Esophagus squamous epithelium (tissue), 5 donors: ENCODE measurements around the gene PLN. TPM values are rescaled to one million over a fixed set of nuclear protein-coding genes. Genes with fewer than 3 reads are reported as not detected.

ENCODE experiments used
- DNase-seq: peaks from one replicate; lab custom pipeline; 2025; lab: John Stamatoyannopoulos, UW
- H3K27ac ChIP-seq, 4 donors: fragments of 200-600 bp; sonication (generic); one replicate each; pipeline ENCODE4 v1.5.1; 2016 to 2019; ENCODE audit warnings: mild to moderate bottlenecking in 1 of 4
- H3K27me3 ChIP-seq, 4 donors: fragments of 200-600 bp; sonication (generic); 1 replicate in 3 of 4; 2 replicates in 1 of 4; pipeline versions ENCODE4 v1.5.1 to v1.6.0; 2017 to 2021; ENCODE audit warnings: antibody characterized with exemption in 1 of 4
- H3K36me3 ChIP-seq, 3 donors: fragments of 200-600 bp; sonication (generic); one replicate each; pipeline ENCODE4 v1.5.1; 2016 to 2019
- H3K4me1 ChIP-seq, 3 donors: fragments of 200-600 bp; sonication (generic); one replicate each; pipeline ENCODE4 v1.5.1; 2017 to 2019
- H3K4me3 ChIP-seq, 4 donors: fragments of 200-600 bp; sonication (generic); 1 replicate in 3 of 4; 2 replicates in 1 of 4; pipeline ENCODE4 v1.5.1; 2016 to 2019; ENCODE audit warnings: mild to moderate bottlenecking in 2 of 4, moderate library complexity in 1 of 4
- H3K9me3 ChIP-seq, 3 donors: fragments of 200-600 bp; sonication (generic); one replicate each; pipeline ENCODE4 v1.5.1; 2016 to 2019
- POLR2A ChIP-seq, 4 donors: fragments of 450-650 bp; IDR thresholded peaks; one replicate each; pipeline ENCODE4 v1.6.1; 2017; ENCODE audit warnings: antibody characterized with exemption in 4 of 4, mild to moderate bottlenecking in 4 of 4, moderate library complexity in 3 of 4
- WGBS, 2 donors: methylation state at CpG; one replicate each; pipeline ENCODE4 v1.1.5; 2018; 5-methylcytosine and 5-hydroxymethylcytosine counted together
- intact Hi-C: fragments of 100-400 bp; cut with DNase I; formaldehyde crosslinking; loops from one replicate; pipeline ENCODE4 v1.15.0; 2022
- total RNA-seq, 4 donors: library from RNA; depleted of rRNA; stranded (reverse); fragments of >200 nt; gene quantifications; one replicate each; pipeline ENCODE4 v1.1.0, GENCODE V29; 2016
- TF ChIP-seq, protein P1 (sequence below), 6 experiments: fragments of 450-650 bp in 4 of 6; fragments of 200-600 bp in 2 of 6; sonication (generic) in 2 of 6; IDR thresholded peaks; one replicate each; pipeline ENCODE4 v1.5.1; 2016 to 2019; ENCODE audit warnings: antibody characterized with exemption in 6 of 6, mild to moderate bottlenecking in 4 of 6, moderate library complexity in 4 of 6
- donor health status: DM: yes; HTN: yes; CAD: no.

Gene PLN
- total RNA-seq, 4 donors from 2014 or later: 1.1 to 48.8 (median 11.2) TPM

DNA sequence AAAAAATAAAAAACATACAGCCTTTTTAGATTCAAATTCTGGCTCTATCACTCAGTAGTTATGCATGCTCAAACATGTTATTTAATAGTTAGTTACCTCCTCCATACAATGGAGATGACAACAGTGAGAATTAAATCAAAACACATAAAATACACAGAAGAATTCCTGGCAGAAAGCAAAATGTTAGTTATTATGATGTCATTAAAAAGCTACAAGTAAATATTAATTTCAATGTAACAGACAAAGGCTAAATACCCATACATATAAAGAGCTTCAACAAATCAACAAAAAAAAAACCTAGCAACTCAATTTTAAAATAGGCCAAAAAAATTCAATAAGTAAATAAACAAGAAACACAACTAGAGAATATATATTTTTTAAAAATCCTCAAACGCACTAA, 21.4 kb downstream of the PLN start:
- intact Hi-C loops: loop anchor here (10.0 kb wide), 1 partner anchor 205 kb away; no protein-coding TSS in a partner anchor
- DNase-seq: no peak
- no peak for TF ChIP-seq POLR2A (IDR thresholded peaks at IDR 0.05)
- TF ChIP-seq, protein P1, sequence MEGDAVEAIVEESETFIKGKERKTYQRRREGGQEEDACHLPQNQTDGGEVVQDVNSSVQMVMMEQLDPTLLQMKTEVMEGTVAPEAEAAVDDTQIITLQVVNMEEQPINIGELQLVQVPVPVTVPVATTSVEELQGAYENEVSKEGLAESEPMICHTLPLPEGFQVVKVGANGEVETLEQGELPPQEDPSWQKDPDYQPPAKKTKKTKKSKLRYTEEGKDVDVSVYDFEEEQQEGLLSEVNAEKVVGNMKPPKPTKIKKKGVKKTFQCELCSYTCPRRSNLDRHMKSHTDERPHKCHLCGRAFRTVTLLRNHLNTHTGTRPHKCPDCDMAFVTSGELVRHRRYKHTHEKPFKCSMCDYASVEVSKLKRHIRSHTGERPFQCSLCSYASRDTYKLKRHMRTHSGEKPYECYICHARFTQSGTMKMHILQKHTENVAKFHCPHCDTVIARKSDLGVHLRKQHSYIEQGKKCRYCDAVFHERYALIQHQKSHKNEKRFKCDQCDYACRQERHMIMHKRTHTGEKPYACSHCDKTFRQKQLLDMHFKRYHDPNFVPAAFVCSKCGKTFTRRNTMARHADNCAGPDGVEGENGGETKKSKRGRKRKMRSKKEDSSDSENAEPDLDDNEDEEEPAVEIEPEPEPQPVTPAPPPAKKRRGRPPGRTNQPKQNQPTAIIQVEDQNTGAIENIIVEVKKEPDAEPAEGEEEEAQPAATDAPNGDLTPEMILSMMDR (IDR thresholded peaks at IDR 0.05): no peak
- H3K36me3 ChIP-seq: peaks cover 0 to 7% (median 0%) of the 10 kb centered on the region in 3 donors
- no peaks in the 10 kb centered on the region for H3K4me1 ChIP-seq
- WGBS, 2 donors: 91 to 94% methylated on average over 1 of the region's 1 CpG
- no peak overlapping the region for H3K27ac ChIP-seq
- H3K4me3 ChIP-seq: no peak overlapping the region
- H3K9me3 ChIP-seq: peaks cover 8 to 10% (median 9%) of the 10 kb centered on the region in 3 donors
- H3K27me3 ChIP-seq: no peaks in the 10 kb centered on the region

DNA sequence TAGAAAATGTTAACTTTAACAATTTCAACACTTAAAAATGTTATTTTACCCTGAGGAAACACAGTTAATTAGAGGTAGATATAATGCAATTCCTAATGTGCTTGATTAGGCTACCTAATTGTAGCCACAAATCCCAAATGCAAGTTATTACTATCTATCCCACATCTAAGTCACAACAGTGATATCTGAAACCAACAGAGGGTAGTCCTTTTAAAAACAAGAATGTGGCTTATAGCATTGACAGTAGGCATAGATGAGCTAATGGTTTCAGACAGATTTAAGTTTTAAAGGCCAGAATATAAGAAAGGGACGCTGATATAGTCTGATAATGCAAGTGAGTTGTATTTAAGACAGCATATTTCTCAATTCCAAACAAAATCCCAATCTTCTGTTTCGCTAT, 23.0 kb downstream of the PLN start:
- TF ChIP-seq, protein P1 (IDR thresholded peaks at IDR 0.05): no peak
- TF ChIP-seq POLR2A (IDR thresholded peaks at IDR 0.05): no peak
- no peaks in the 10 kb centered on the region for H3K27me3 ChIP-seq
- no peak overlapping the region for H3K4me3 ChIP-seq
- DNase-seq: no peak
- H3K36me3 ChIP-seq: peaks cover 0 to 11% (median 0%) of the 10 kb centered on the region in 3 donors
- H3K4me1 ChIP-seq: no peaks in the 10 kb centered on the region
- H3K27ac ChIP-seq: no peak overlapping the region
- WGBS, 2 donors: 81 to 93% methylated on average over 2 of the region's 2 CpGs
- H3K9me3 ChIP-seq: peaks cover 10 to 20% (median 16%) of the 10 kb centered on the region in 3 donors
- intact Hi-C loops: no loop called here

DNA sequence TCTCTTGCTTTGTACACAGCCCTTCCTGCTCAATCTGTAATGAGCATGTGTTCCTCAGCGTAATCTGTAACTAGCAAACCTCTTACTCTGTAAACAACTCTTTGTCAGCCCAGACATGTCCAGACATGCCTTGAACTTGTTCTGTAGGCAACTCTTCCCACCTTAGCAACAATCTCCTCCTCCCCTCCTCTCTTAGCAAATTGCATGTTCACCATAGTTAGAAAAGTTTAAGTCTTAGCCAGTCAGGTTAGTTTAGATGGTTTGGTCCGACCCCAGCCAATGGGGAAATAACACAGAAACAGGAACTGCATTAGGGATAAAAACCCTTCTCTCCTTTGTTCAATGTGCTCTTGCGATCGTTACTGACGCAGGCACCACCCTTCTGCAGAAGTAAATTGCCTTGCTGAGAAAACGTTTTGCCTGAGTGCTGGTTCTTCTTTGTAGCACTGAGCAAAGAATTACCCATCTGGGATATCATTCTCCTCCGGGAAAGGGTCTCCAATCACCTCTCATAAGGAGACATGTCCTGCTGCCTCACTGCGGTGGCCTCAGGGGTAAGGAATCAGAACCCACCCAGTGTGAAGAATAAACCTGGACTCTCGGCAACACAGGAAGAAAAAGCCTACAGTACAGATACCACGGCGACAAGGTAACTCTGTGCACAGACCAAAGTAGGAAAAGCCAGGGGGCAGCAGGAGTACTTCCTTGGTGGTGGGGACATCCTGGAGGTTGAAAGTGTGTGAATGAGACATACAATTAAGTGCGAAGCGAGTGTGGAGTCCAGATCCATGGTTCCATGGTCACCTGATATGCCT, 26.2 kb downstream of the PLN start:
- TF ChIP-seq, protein P1 (IDR thresholded peaks at IDR 0.05): no peak
- TF ChIP-seq POLR2A (IDR thresholded peaks at IDR 0.05): no peak
- intact Hi-C loops: no loop called here
- H3K27ac ChIP-seq: no peak overlapping the region
- H3K4me1 ChIP-seq: no peaks in the 10 kb centered on the region
- peaks cover 10 to 37% (median 30%) of the 10 kb centered on the region in 3 donors for H3K9me3 ChIP-seq
- DNase-seq: no peak
- peaks cover 0 to 11% (median 0%) of the 10 kb centered on the region in 3 donors for H3K36me3 ChIP-seq
- WGBS, 2 donors: 95 to 96% methylated on average over 8 to 13 of the region's 13 CpGs
- no peak overlapping the region for H3K4me3 ChIP-seq
- H3K27me3 ChIP-seq: no peaks in the 10 kb centered on the region

DNA sequence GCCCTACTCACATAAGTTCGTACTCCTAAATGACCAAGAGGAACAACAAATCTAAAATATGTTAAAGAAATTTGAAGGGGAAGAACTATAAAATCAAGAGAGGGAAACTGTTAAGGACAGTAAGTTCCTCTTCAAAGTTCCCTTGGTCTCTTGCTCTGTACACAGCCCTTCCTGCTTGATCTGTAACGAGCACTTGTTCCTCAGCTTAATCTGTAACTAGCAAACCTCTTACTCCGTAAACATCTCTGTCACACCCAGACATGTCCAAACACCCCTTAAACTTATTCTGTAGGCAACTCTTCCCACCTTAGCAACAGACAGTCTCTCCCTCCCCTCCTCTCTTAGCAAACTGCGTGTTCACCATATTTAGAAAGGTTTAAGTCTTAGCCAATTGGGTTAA, 29.9 kb downstream of the PLN start:
- Histone ChIP-seq H3K4me1 (peaks cover 0 to 12% (median 0%) of the 10 kb centered on the region in 3 donors), H3K36me3 (peaks cover 0 to 11% (median 0%) of the 10 kb centered on the region in 3 donors), H3K27ac (no peak overlapping the region), H3K27me3 (no peaks in the 10 kb centered on the region), H3K9me3 (peaks cover 10 to 46% (median 34%) of the 10 kb centered on the region in 3 donors), H3K4me3 (no peak overlapping the region)
- no peak for DNase-seq
- intact Hi-C loops: no loop called here
- TF ChIP-seq, protein P1 (IDR thresholded peaks at IDR 0.05): no peak
- TF ChIP-seq POLR2A (IDR thresholded peaks at IDR 0.05): no peak
- 51 to 58% methylated on average over 4 of the region's 4 CpGs for WGBS, 2 donors

DNA sequence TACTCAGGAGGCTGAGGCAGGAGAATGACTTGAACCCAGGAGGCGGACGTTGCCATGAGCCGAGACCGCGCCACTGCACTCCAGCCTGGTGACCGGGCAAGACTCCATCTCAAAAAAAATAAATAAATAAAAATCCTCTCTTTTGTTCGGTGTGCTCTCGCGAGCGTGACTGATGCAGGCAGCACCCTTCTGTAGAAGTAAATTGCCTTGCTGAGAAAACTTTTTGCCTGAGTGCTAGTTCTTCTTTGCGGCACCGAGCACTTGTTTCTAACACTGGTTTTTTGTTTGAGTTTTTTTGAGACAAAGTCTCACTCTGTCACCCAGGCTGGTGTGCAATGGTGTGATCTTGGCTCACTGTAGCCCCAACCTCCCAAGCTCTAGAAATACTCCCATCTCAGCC, 30.5 kb downstream of the PLN start:
- peaks cover 9 to 45% (median 34%) of the 10 kb centered on the region in 3 donors for H3K9me3 ChIP-seq
- intact Hi-C loops: no loop called here
- no peaks in the 10 kb centered on the region for H3K27me3 ChIP-seq
- 95 to 96% methylated on average over 12 of the region's 12 CpGs for WGBS, 2 donors
- peaks cover 0 to 12% (median 0%) of the 10 kb centered on the region in 3 donors for H3K4me1 ChIP-seq
- peaks cover 0 to 11% (median 0%) of the 10 kb centered on the region in 3 donors for H3K36me3 ChIP-seq
- H3K27ac ChIP-seq: no peak overlapping the region
- DNase-seq: no peak
- TF ChIP-seq, protein P1 (IDR thresholded peaks at IDR 0.05): no peak
- no peak for TF ChIP-seq POLR2A (IDR thresholded peaks at IDR 0.05)
- no peak overlapping the region for H3K4me3 ChIP-seq
